ENCODE results near the gene IMMP2L. TPM values are rescaled to one million over a fixed set of nuclear protein-coding genes. Genes with fewer than 3 reads are reported as not detected.

IMMP2L gene
- total and polyA plus RNA-seq, 4 experiments from 2014 or later = 23.5 to 32.2 (median 29.5) TPM

DNA sequence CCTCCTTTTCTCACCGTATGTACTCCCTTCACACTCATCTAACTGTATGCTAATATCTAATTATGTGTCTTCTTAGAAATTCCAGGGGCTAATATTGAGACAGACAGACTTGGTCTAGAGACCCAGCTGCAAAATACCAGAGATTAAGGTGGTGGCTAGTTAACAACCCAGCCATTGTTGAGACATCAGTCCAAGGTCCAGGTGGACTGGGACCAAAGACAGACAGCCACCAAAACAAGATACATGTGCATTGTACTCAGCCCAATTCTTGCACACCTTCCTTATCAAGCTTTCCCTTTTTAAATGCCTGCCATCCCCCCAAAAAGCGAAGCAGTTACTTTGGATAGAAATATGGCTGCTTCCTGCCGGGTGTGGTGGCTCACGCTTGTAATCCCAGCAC lies 514.7 kb downstream of the IMMP2L start:
- ChIA-PET POLR2A (ENCODE audit: partially characterized antibody) (no interaction called here), CTCF (ENCODE audit: partially characterized antibody) (no interaction called here)
- Mint-ChIP-seq H3K27ac (no peak overlapping the region), H3K4me1 (no peaks in the 10 kb centered on the region), H3K27me3 (no peaks in the 10 kb centered on the region), H3K4me3 (no peak overlapping the region), H3K9me3 (no peaks in the 10 kb centered on the region), H3K36me3 (no peaks in the 10 kb centered on the region)
- no peak for DNase-seq
- no peaks in the 10 kb centered on the region for H3K4me1 ChIP-seq (ENCODE audit: insufficient read depth, low read length)
- no peak overlapping the region for H3K27ac ChIP-seq (ENCODE audit: low read depth, low read length)
- no peaks in the 10 kb centered on the region for H3K36me3 ChIP-seq (ENCODE audit: insufficient read depth, low read length)
- H3K9me3 ChIP-seq (ENCODE audit: control insufficient read depth in 1 of 2, low read length in 2 of 2) = no peaks in the 10 kb centered on the region
- no peak overlapping the region for H3K4me3 ChIP-seq (ENCODE audit: low read length in 2 of 2)
- no peaks in the 10 kb centered on the region for H3K27me3 ChIP-seq (ENCODE audit: insufficient read depth, low read length)
- intact Hi-C loops (cut with micrococcal nuclease) = no loop called here

DNA sequence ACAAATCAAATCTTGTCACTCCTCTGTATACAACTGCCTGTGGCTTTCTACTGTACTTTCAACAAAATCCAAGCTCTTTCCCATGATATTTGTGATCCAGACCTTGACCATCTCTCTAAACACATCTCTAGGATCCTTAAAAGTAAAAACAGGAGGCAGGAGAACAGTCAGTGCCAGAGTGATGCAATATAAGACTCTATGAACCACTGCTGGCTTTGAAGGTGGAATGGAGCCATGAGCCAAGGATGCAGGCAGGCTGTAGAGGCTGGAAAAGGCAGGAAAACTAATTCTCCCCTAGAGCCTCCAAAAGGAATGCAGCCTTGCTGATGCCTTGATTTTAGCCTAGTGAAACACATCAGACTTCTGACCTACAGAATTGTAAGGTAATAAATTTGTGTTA lies 516.8 kb downstream of the IMMP2L start:
- POLR2A ChIA-PET (ENCODE audit: partially characterized antibody) = interaction anchor here (0.6 kb wide), 1 partner anchor 232 kb away, joined by 3 read pairs; no protein-coding TSS in a partner anchor
- Mint-ChIP-seq H3K9me3 (no peaks in the 10 kb centered on the region), H3K27me3 (no peaks in the 10 kb centered on the region), H3K27ac (no peak overlapping the region), H3K4me1 (no peaks in the 10 kb centered on the region), H3K4me3 (no peak overlapping the region), H3K36me3 (no peaks in the 10 kb centered on the region)
- no peak overlapping the region for H3K4me3 ChIP-seq (ENCODE audit: low read length in 2 of 2)
- no peaks in the 10 kb centered on the region for H3K4me1 ChIP-seq (ENCODE audit: insufficient read depth, low read length)
- H3K27ac ChIP-seq (ENCODE audit: low read depth, low read length) = no peak overlapping the region
- H3K9me3 ChIP-seq (ENCODE audit: control insufficient read depth in 1 of 2, low read length in 2 of 2) = no peaks in the 10 kb centered on the region
- no peaks in the 10 kb centered on the region for H3K27me3 ChIP-seq (ENCODE audit: insufficient read depth, low read length)
- intact Hi-C loops (cut with micrococcal nuclease) = no loop called here
- CTCF ChIA-PET (ENCODE audit: partially characterized antibody) = no interaction called here
- DNase-seq = no peak
- H3K36me3 ChIP-seq (ENCODE audit: insufficient read depth, low read length) = no peaks in the 10 kb centered on the region

DNA sequence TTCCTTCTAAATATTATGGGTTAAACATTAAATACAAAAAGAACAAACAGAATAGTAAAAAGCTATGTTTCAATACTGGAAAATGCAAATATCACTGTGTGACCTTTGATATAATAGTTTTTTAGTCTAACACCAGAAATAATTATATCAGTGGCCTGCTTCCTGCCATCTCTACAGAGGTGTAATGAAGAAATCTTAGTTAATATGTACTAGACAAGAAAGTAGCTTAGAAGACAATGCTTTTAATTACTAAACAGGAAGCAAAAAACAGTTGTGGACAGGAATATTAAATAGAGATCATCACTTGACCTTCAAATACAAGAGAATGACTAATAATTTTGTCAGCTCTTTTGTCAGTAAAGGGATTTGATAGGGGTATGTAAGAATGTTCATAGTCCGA lies 518.7 kb downstream of the IMMP2L start:
- Histone ChIP-seq H3K36me3 (ENCODE audit: insufficient read depth, low read length) (no peaks in the 10 kb centered on the region), H3K27me3 (ENCODE audit: insufficient read depth, low read length) (no peaks in the 10 kb centered on the region), H3K4me3 (ENCODE audit: low read length in 2 of 2) (no peak overlapping the region), H3K27ac (ENCODE audit: low read depth, low read length) (no peak overlapping the region), H3K9me3 (ENCODE audit: control insufficient read depth in 1 of 2, low read length in 2 of 2) (no peaks in the 10 kb centered on the region), H3K4me1 (ENCODE audit: insufficient read depth, low read length) (no peaks in the 10 kb centered on the region)
- Mint-ChIP-seq H3K27me3 (no peaks in the 10 kb centered on the region), H3K4me3 (no peak overlapping the region), H3K9me3 (no peaks in the 10 kb centered on the region), H3K27ac (no peak overlapping the region), H3K36me3 (no peaks in the 10 kb centered on the region), H3K4me1 (no peaks in the 10 kb centered on the region)
- no peak for DNase-seq
- ChIA-PET POLR2A (ENCODE audit: partially characterized antibody) (interaction anchor here (0.6 to 1.1 kb wide), 2 partner anchors 14 to 198 kb away, joined by 3 read pairs; no protein-coding TSS in a partner anchor), CTCF (ENCODE audit: partially characterized antibody) (no interaction called here)
- intact Hi-C loops (cut with micrococcal nuclease) = no loop called here

DNA sequence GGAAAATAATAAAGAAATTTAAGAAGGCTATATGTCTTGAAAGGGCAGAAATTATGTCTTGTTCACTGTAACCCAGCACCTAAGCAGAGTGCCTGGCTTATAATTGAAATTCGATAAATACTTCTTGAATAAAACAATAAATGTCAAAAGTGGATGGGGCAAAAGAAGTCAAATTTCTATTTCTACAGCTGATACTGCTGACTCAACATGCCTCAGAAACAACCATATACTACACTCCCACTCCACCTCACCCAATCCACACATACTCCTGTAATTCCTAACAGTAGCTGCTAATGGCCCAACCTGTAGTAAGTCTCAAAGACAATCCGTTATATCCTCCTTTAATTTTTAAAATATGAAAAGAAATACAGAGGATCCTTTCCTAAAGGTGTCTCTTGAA lies 519.5 kb downstream of the IMMP2L start:
- Histone ChIP-seq H3K4me3 (ENCODE audit: low read length in 2 of 2) (no peak overlapping the region), H3K9me3 (ENCODE audit: control insufficient read depth in 1 of 2, low read length in 2 of 2) (no peaks in the 10 kb centered on the region), H3K27me3 (ENCODE audit: insufficient read depth, low read length) (no peaks in the 10 kb centered on the region), H3K27ac (ENCODE audit: low read depth, low read length) (no peak overlapping the region), H3K36me3 (ENCODE audit: insufficient read depth, low read length) (no peaks in the 10 kb centered on the region), H3K4me1 (ENCODE audit: insufficient read depth, low read length) (no peaks in the 10 kb centered on the region)
- Mint-ChIP-seq H3K4me3 (no peak overlapping the region), H3K9me3 (no peaks in the 10 kb centered on the region), H3K36me3 (no peaks in the 10 kb centered on the region), H3K27me3 (no peaks in the 10 kb centered on the region), H3K27ac (no peak overlapping the region), H3K4me1 (no peaks in the 10 kb centered on the region)
- intact Hi-C loops (cut with micrococcal nuclease) = no loop called here
- CTCF ChIA-PET (ENCODE audit: partially characterized antibody) = interaction anchor here (1.1 kb wide), 1 partner anchor 10 kb away, joined by 4 read pairs; no protein-coding TSS in a partner anchor
- POLR2A ChIA-PET (ENCODE audit: partially characterized antibody) = interaction anchor here (0.6 to 1.1 kb wide), 2 partner anchors 13 to 197 kb away, joined by 3 read pairs; no protein-coding TSS in a partner anchor
- no peak for DNase-seq

DNA sequence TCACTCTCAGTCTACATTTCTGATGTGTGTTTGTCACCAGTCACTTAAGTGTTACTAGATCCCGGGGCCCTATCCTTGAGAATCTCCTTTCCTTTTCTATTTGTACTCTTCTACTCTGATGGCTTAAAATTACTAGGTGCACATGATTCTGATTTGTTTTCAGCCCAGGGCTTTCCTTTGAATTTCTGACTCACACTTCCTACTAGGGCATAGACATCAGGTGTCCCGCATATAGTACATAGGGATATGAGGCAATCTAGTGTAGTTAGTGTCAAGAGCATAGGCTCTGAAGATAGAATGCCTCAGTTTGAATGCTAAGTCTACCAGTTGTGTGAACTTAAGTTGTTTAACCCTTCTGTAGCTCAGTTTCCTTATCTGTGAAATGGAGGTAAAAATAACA lies 520.7 kb downstream of the IMMP2L start:
- no peaks in the 10 kb centered on the region for H3K27me3 ChIP-seq (ENCODE audit: insufficient read depth, low read length)
- Mint-ChIP-seq H3K27me3 (no peaks in the 10 kb centered on the region), H3K4me3 (no peak overlapping the region), H3K9me3 (no peaks in the 10 kb centered on the region), H3K27ac (peak overlapping the region in 1 of 7 donors; percentile 0), H3K36me3 (no peaks in the 10 kb centered on the region), H3K4me1 (no peaks in the 10 kb centered on the region)
- no peaks in the 10 kb centered on the region for H3K36me3 ChIP-seq (ENCODE audit: insufficient read depth, low read length)
- intact Hi-C loops (cut with micrococcal nuclease) = no loop called here
- H3K27ac ChIP-seq (ENCODE audit: low read depth, low read length) = no peak overlapping the region
- POLR2A ChIA-PET (ENCODE audit: partially characterized antibody) = no interaction called here
- DNase-seq = no peak
- no peaks in the 10 kb centered on the region for H3K9me3 ChIP-seq (ENCODE audit: control insufficient read depth in 1 of 2, low read length in 2 of 2)
- CTCF ChIA-PET (ENCODE audit: partially characterized antibody) = no interaction called here
- H3K4me3 ChIP-seq (ENCODE audit: low read length in 2 of 2) = no peak overlapping the region
- no peaks in the 10 kb centered on the region for H3K4me1 ChIP-seq (ENCODE audit: insufficient read depth, low read length)

DNA sequence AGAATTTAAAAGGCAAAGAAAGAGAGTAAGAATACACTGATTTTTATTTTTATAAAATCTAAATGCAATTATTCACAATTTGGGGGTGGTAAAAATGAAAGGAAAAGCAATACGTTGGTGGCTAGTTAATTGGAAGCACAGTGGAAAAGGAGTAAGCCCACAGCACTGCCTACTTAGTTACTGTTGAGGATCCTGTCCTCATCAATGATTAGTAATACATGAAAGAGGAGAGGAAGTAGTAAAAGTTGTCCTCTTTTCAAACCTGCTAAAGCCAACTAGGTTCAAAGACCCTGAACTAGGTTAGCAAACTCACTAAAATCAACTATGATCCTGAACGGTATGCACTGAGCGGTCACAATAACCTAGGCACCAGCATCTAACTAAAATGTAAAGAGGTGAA lies 524.1 kb downstream of the IMMP2L start:
- Histone ChIP-seq H3K9me3 (ENCODE audit: control insufficient read depth in 1 of 2, low read length in 2 of 2) (no peaks in the 10 kb centered on the region), H3K4me1 (ENCODE audit: insufficient read depth, low read length) (no peaks in the 10 kb centered on the region), H3K4me3 (ENCODE audit: low read length in 2 of 2) (no peak overlapping the region), H3K27ac (ENCODE audit: low read depth, low read length) (no peak overlapping the region), H3K27me3 (ENCODE audit: insufficient read depth, low read length) (no peaks in the 10 kb centered on the region), H3K36me3 (ENCODE audit: insufficient read depth, low read length) (no peaks in the 10 kb centered on the region)
- no peak overlapping the region for H3K4me3 Mint-ChIP-seq
- no peaks in the 10 kb centered on the region for H3K27me3 Mint-ChIP-seq
- ChIA-PET CTCF (ENCODE audit: partially characterized antibody) (interaction anchor here (1.1 kb wide), 1 partner anchor 45 kb away, joined by 3 read pairs; no protein-coding TSS in a partner anchor), POLR2A (ENCODE audit: partially characterized antibody) (no interaction called here)
- H3K4me1 Mint-ChIP-seq = no peaks in the 10 kb centered on the region
- H3K9me3 Mint-ChIP-seq = no peaks in the 10 kb centered on the region
- intact Hi-C loops (cut with micrococcal nuclease) = loop anchor here (5.0 kb wide), 1 partner anchor 34 kb away; no protein-coding TSS in a partner anchor
- H3K36me3 Mint-ChIP-seq = no peaks in the 10 kb centered on the region
- no peak overlapping the region for H3K27ac Mint-ChIP-seq
- DNase-seq = no peak

DNA sequence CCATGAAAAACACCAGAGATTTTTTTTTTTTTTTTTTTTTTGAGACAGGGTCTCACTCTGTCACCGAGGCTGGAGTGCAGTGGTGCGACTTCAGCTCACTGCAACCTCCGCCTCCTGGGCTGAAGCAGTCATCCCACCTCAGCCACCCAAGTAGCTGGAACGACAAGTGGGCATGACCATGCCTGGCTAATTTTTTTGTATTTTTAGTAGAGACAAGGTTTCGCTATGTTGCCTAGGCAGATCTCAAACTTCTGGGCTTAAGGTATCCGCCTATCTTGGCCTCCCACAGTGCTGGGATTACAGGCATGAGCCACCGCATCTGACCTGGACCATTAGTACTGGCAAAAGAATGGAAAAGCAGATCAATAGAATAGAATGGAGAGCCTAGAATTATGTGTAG lies 530.4 kb downstream of the IMMP2L start:
- POLR2A ChIA-PET (ENCODE audit: partially characterized antibody) = no interaction called here
- H3K27me3 Mint-ChIP-seq = no peaks in the 10 kb centered on the region
- no peak overlapping the region for H3K4me3 Mint-ChIP-seq
- H3K4me1 ChIP-seq (ENCODE audit: insufficient read depth, low read length) = peaks cover 31% of the 10 kb centered on the region
- H3K9me3 ChIP-seq (ENCODE audit: control insufficient read depth in 1 of 2, low read length in 2 of 2) = no peaks in the 10 kb centered on the region
- H3K4me3 ChIP-seq (ENCODE audit: low read length in 2 of 2) = no peak overlapping the region
- no peak overlapping the region for H3K27ac ChIP-seq (ENCODE audit: low read depth, low read length)
- peaks cover 23 to 31% (median 26%) of the 10 kb centered on the region in 4 donors for H3K4me1 Mint-ChIP-seq
- no peaks in the 10 kb centered on the region for H3K36me3 ChIP-seq (ENCODE audit: insufficient read depth, low read length)
- H3K36me3 Mint-ChIP-seq = no peaks in the 10 kb centered on the region
- no peak for DNase-seq
- no peaks in the 10 kb centered on the region for H3K27me3 ChIP-seq (ENCODE audit: insufficient read depth, low read length)
- H3K27ac Mint-ChIP-seq = no peak overlapping the region
- CTCF ChIA-PET (ENCODE audit: partially characterized antibody) = no interaction called here
- H3K9me3 Mint-ChIP-seq = no peaks in the 10 kb centered on the region
- intact Hi-C loops (cut with micrococcal nuclease) = no loop called here

DNA sequence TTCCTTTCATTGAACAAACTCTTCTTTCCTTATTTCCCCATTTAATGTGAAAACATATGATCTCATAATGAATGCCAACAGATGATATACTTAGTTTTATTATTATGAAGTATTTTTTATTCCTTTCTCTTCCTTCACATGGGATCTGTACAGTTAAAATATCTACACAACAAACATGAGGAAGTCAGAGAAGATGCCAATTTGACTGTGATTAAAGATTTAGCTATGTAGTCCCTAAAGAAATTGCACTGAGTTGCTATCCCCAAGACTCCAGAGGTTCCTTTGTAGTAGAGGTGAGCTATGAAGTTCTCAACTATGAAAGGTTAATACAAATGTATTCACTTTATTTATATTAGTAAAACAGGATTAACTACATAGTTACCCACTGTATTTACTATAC lies 532.0 kb downstream of the IMMP2L start:
- intact Hi-C loops (cut with micrococcal nuclease) = no loop called here
- no peaks in the 10 kb centered on the region for H3K27me3 ChIP-seq (ENCODE audit: insufficient read depth, low read length)
- ChIA-PET CTCF (ENCODE audit: partially characterized antibody) (no interaction called here), POLR2A (ENCODE audit: partially characterized antibody) (interaction anchor here (1.5 to 2.8 kb wide), 4 partner anchors 13 to 52 kb away, joined by 3 to 18 read pairs (median 5); no protein-coding TSS in a partner anchor)
- Mint-ChIP-seq H3K9me3 (no peaks in the 10 kb centered on the region), H3K4me3 (peak overlapping the region in 2 of 8 donors; percentile 7 to 10), H3K36me3 (no peaks in the 10 kb centered on the region), H3K27me3 (no peaks in the 10 kb centered on the region), H3K4me1 (peaks cover 29 to 47% (median 40%) of the 10 kb centered on the region in 4 donors), H3K27ac (peak overlapping the region in 2 of 7 donors; percentile 69 to 71)
- H3K4me3 ChIP-seq (ENCODE audit: low read length in 2 of 2) = no peak overlapping the region
- peaks cover 46% of the 10 kb centered on the region for H3K4me1 ChIP-seq (ENCODE audit: insufficient read depth, low read length)
- no peak overlapping the region for H3K27ac ChIP-seq (ENCODE audit: low read depth, low read length)
- no peak for DNase-seq
- no peaks in the 10 kb centered on the region for H3K36me3 ChIP-seq (ENCODE audit: insufficient read depth, low read length)
- no peaks in the 10 kb centered on the region for H3K9me3 ChIP-seq (ENCODE audit: control insufficient read depth in 1 of 2, low read length in 2 of 2)
